Ascending aorta (tissue), 2 donors: Measurements from ENCODE around the gene DNAAF8. TPM values are rescaled to one million over a fixed set of nuclear protein-coding genes. Genes with fewer than 3 reads are reported as not detected.
"Not testable (repeated sequence)": the region's sequence is repeated elsewhere in the genome, so short reads cannot be mapped to it uniquely, and the experiment has no call there.

Experiments
- DNase-seq, 2 donors: peaks; one replicate each; pipeline ENCODE4 v3.0.0-alpha.2; 2019; ENCODE audit warnings: low spot score in 2 of 2
- H3K27ac ChIP-seq, 2 donors: fragments of 200-600 bp; sonication (generic); one replicate each; pipeline ENCODE4 v1.5.1; 2016 to 2017; ENCODE audit warnings: mild to moderate bottlenecking in 1 of 2
- H3K27me3 ChIP-seq: fragments of 200-600 bp; sonication (generic); one replicate; pipeline ENCODE4 v1.5.1; 2017
- H3K36me3 ChIP-seq, 2 donors: fragments of 200-600 bp; sonication (generic); one replicate each; pipeline ENCODE4 v1.5.1; 2016
- H3K4me1 ChIP-seq, 2 donors: fragments of 200-600 bp; sonication (generic); one replicate each; pipeline ENCODE4 v1.5.1; 2016 to 2017; ENCODE audit warnings: mild to moderate bottlenecking in 1 of 2
- H3K4me3 ChIP-seq, 2 donors: fragments of 200-600 bp; sonication (generic); one replicate each; pipeline ENCODE4 v1.5.1; 2016 to 2017; ENCODE audit warnings: mild to moderate bottlenecking in 1 of 2
- H3K9me3 ChIP-seq, 2 donors: fragments of 200-600 bp; sonication (generic); one replicate each; pipeline ENCODE4 v1.5.1; 2016
- CTCF ChIP-seq, 3 experiments: fragments of 200-600 bp in 2 of 3; fragments of 450-650 bp in 1 of 3; sonication (generic) in 2 of 3; IDR thresholded peaks; one replicate each; pipeline ENCODE4 v1.5.1; 2016 to 2019; ENCODE audit warnings: antibody characterized with exemption in 3 of 3, mild to moderate bottlenecking in 1 of 3, moderate library complexity in 1 of 3
- intact Hi-C: fragments of 100-400 bp; cut with DNase I; formaldehyde crosslinking; loops from one replicate; pipeline ENCODE4 v1.15.1; 2023
- total RNA-seq: library from RNA; depleted of rRNA; stranded (reverse); fragments of >200 nt; gene quantifications from one replicate; pipeline ENCODE4 v1.1.0, GENCODE V29; 2016

DNAAF8 gene
- total RNA-seq, 1 donor from 2014 or later, result not detected

- TF ChIP-seq CTCF (IDR thresholded peaks at IDR 0.05), result no peak
- intact Hi-C loops, result no loop called here
- no peak for DNase-seq
- Histone ChIP-seq H3K27me3 (no peaks in the 10 kb centered on the region), H3K4me3 (no peak overlapping the region), H3K4me1 (peaks cover 0 to 8% of the 10 kb centered on the region in 2 donors), H3K9me3 (no peaks in the 10 kb centered on the region), H3K27ac (no peak overlapping the region), H3K36me3 (no peaks in the 10 kb centered on the region)
These were observed 3.2 kb downstream of the DNAAF8 start for GRCh38 chr16:4737545-4737944.

- intact Hi-C loops, H3K4me3 ChIP-seq, H3K27ac ChIP-seq: not testable (repeated sequence)
These were observed 4.0 kb downstream of the DNAAF8 start for GRCh38 chr16:4738370-4738769.

GRCh38 chr16:4743226-4743878 is 9.0 kb downstream of the DNAAF8 start:
- intact Hi-C loops, result no loop called here
- no peaks in the 10 kb centered on the region for H3K36me3 ChIP-seq
- peaks cover 0 to 3% of the 10 kb centered on the region in 2 donors for H3K4me1 ChIP-seq
- TF ChIP-seq CTCF (IDR thresholded peaks at IDR 0.05), result no peak
- no peak overlapping the region for H3K27ac ChIP-seq
- no peak for DNase-seq
- no peaks in the 10 kb centered on the region for H3K27me3 ChIP-seq
- H3K9me3 ChIP-seq, result no peaks in the 10 kb centered on the region
- no peak overlapping the region for H3K4me3 ChIP-seq

More at GRCh38 chr16:4738370-4738769, 4.0 kb downstream of the DNAAF8 start:
- H3K27me3 ChIP-seq, DNase-seq, H3K4me1 ChIP-seq, H3K36me3 ChIP-seq, H3K9me3 ChIP-seq: not testable (repeated sequence)

- H3K27ac ChIP-seq, result no peak overlapping the region
- no peaks in the 10 kb centered on the region for H3K9me3 ChIP-seq
- DNase-seq, result no peak
- H3K4me3 ChIP-seq, result no peak overlapping the region
- peaks cover 0 to 11% of the 10 kb centered on the region in 2 donors for H3K36me3 ChIP-seq
- intact Hi-C loops, result no loop called here
- TF ChIP-seq CTCF (IDR thresholded peaks at IDR 0.05), result no peak
- peaks cover 0 to 3% of the 10 kb centered on the region in 2 donors for H3K4me1 ChIP-seq
- H3K27me3 ChIP-seq, result no peaks in the 10 kb centered on the region
These were observed 10.4 kb downstream of the DNAAF8 start for GRCh38 chr16:4744555-4745273.

GRCh38 chr16:4745274-4745569 is 10.9 kb downstream of the DNAAF8 start:
- H3K27me3 ChIP-seq, result no peaks in the 10 kb centered on the region
- intact Hi-C loops, result no loop called here

More at GRCh38 chr16:4745274-4745569, 10.9 kb downstream of the DNAAF8 start:
- H3K27ac ChIP-seq, result no peak overlapping the region
- H3K36me3 ChIP-seq, result peaks cover 3 to 16% of the 10 kb centered on the region in 2 donors
- DNase-seq, result no peak
- no peak for TF ChIP-seq CTCF (IDR thresholded peaks at IDR 0.05)
- H3K9me3 ChIP-seq, result no peaks in the 10 kb centered on the region
- H3K4me3 ChIP-seq, result no peak overlapping the region
- H3K4me1 ChIP-seq, result peaks cover 0 to 3% of the 10 kb centered on the region in 2 donors
